K562 (cell line): ENCODE results near the gene SPATA3. TPM values are rescaled to one million over a fixed set of nuclear protein-coding genes. Genes with fewer than 3 reads are reported as not detected.

Experiments
- ATAC-seq: fragments of 200-7000 bp; cut with Tn5 transposase; 3 replicates; pipeline ENCODE4 v1.9.1; 2020; ENCODE audit warnings: moderate library complexity
- BruUV-seq: library from RNA; stranded (reverse); fragments of 400-500 nt; replicated peaks from 2 replicates; lab custom pipeline; 2021; lab: Mats Ljungman, UMichigan
- CTCF ChIA-PET: fragments of 300-600 bp; formaldehyde crosslinking; extraction: SDS; loops from one replicate; lab custom pipeline; 2021; ENCODE audit warnings: low intra/inter-chr PET ratio; lab: Yijun Ruan, JAX
- POLR2A ChIA-PET: fragments of 300-600, 350-650 bp; sonication (Branson Sonifier 250); formaldehyde crosslinking; extraction: SDS; loops from one replicate; lab custom pipeline; 2021; ENCODE audit warnings: antibody characterized with exemption, inconsistent platforms; lab: Yijun Ruan, JAX
- DNase-seq, 4 experiments: peaks; one replicate each; pipeline versions ENCODE4 v3.0.0 to v3.0.0-alpha.2; 2011 to 2018; ENCODE audit warnings: low spot score in 3 of 4, mixed read lengths in 3 of 4; ENCODE audit errors: extremely low read depth in 1 of 4
- FAIRE-seq: peaks from 2 replicates; lab custom pipeline; 2011; peaks lifted over from hg19 to GRCh38; lab: Jason Lieb, UNC
- H2AFZ ChIP-seq: 2 replicates; pipeline ENCODE4 v1.6.0; 2011; ENCODE audit warnings: low read depth, low read length, control low read depth, inconsistent platforms
- H3K27ac ChIP-seq: fragments of 200-600 bp; 3 replicates; pipeline ENCODE4 v1.8.0; 2011; ENCODE audit warnings: low read depth, mild to moderate bottlenecking, control low read depth, inconsistent platforms, low read length, moderate library complexity, mixed read lengths; ENCODE audit errors: extremely low read depth
- H3K27me3 ChIP-seq, 2 experiments: fragments of 300-600 bp in 1 of 2; 2 replicates in 1 of 2; 3 replicates in 1 of 2; pipeline versions ENCODE4 v1.6.0 to v1.8.0; 2011; ENCODE audit warnings: inconsistent platforms in 2 of 2, low read length in 2 of 2, mild to moderate bottlenecking in 1 of 2, mixed read lengths in 1 of 2, moderate library complexity in 1 of 2; ENCODE audit not compliant: control insufficient read depth in 2 of 2, insufficient read depth in 2 of 2
- H3K36me3 ChIP-seq: fragments of 300-600 bp; 3 replicates; pipeline ENCODE4 v1.8.0; 2011; ENCODE audit warnings: mild to moderate bottlenecking, low read length, inconsistent platforms; ENCODE audit not compliant: control insufficient read depth, insufficient read depth
- H3K4me1 ChIP-seq, 2 experiments: fragments of 200-600 bp in 1 of 2; replicated peaks in 1 of 2; 2 replicates in 1 of 2; 3 replicates in 1 of 2; pipeline versions ENCODE4 v1.5.1 to v1.8.0; 2011; ENCODE audit warnings: inconsistent platforms in 2 of 2, low read length in 2 of 2, mild to moderate bottlenecking in 1 of 2, mixed read lengths in 1 of 2, moderate library complexity in 1 of 2; ENCODE audit not compliant: control insufficient read depth in 2 of 2, insufficient read depth in 2 of 2
- H3K4me2 ChIP-seq: 2 replicates; pipeline ENCODE4 v1.6.1; 2011; ENCODE audit warnings: low read length, control low read depth, inconsistent platforms, mixed read lengths; ENCODE audit not compliant: insufficient read depth
- H3K4me3 ChIP-seq: fragments of 200-600 bp; sonication (generic), shearing (Covaris generic); 2 replicates; pipeline ENCODE4 v1.5.1; 2016; ENCODE audit warnings: control low read depth, inconsistent platforms
- H3K79me2 ChIP-seq: fragments of 200-600 bp; 3 replicates; pipeline ENCODE4 v1.8.0; 2011; ENCODE audit warnings: low read length, inconsistent platforms; ENCODE audit not compliant: control insufficient read depth, insufficient read depth
- H3K9ac ChIP-seq, 2 experiments: 2 replicates each; pipeline versions ENCODE4 v1.6.0 to v1.6.1; 2011; ENCODE audit warnings: low read depth in 2 of 2, low read length in 2 of 2, control low read depth in 1 of 2, inconsistent platforms in 1 of 2, mild to moderate bottlenecking in 1 of 2, mixed read lengths in 1 of 2; ENCODE audit not compliant: insufficient read depth in 1 of 2
- H3K9me1 ChIP-seq: one replicate; pipeline ENCODE4 v1.6.0; 2011; ENCODE audit warnings: inconsistent platforms, mild to moderate bottlenecking, low read length, moderate library complexity; ENCODE audit not compliant: control insufficient read depth, insufficient read depth
- H3K9me3 ChIP-seq: replicated peaks from 2 replicates; pipeline ENCODE4 v1.5.1; 2011; ENCODE audit warnings: low read depth, low read length, inconsistent platforms; ENCODE audit not compliant: control insufficient read depth, insufficient read depth
- H4K20me1 ChIP-seq: replicated peaks from 2 replicates; pipeline ENCODE4 v1.6.1; 2011; ENCODE audit warnings: low read length, inconsistent platforms, mixed read lengths; ENCODE audit not compliant: control insufficient read depth, insufficient read depth
- CBFA2T3 ChIP-seq: fragments of 450-650 bp; IDR thresholded peaks from 2 replicates; pipeline ENCODE4 v1.6.1; 2017
- CBX1 ChIP-seq: sonication (generic); IDR thresholded peaks from 2 replicates; pipeline ENCODE4 v1.6.1; 2016; ENCODE audit warnings: antibody characterized with exemption, low read depth, mild to moderate bottlenecking
- CBX3 ChIP-seq, 2 experiments: IDR thresholded peaks; 1 replicate in 1 of 2; 2 replicates in 1 of 2; pipeline ENCODE4 v1.6.1; 2012; ENCODE audit warnings: inconsistent platforms in 2 of 2, low read length in 2 of 2, borderline replicate concordance in 1 of 2, control low read depth in 1 of 2
- CEBPG ChIP-seq, 3 experiments: fragments of 200-800 bp in 1 of 3; sonication (Bioruptor generic) in 1 of 3; sonication (generic) in 1 of 3; formaldehyde crosslinking in 1 of 3; IDR thresholded peaks in 2 of 3; conservative IDR thresholded peaks in 1 of 3; 2 replicates each; pipeline versions ENCODE4 v1.6.1 to v1.8.0; 2016 to 2022; ENCODE audit warnings: missing compliant biosample characterization in 2 of 3, missing genetic modification characterization in 2 of 3, mild to moderate bottlenecking in 1 of 3, missing genetic modification reagents in 1 of 3
- ELF1 ChIP-seq: fragments of 200-800 bp; sonication (Bioruptor generic); IDR thresholded peaks from 2 replicates; pipeline ENCODE4 v1.6.1; 2016; ENCODE audit warnings: missing genetic modification characterization, missing compliant biosample characterization
- ELF2 ChIP-seq: fragments of 250-450 bp; sonication (Bioruptor Pico); IDR thresholded peaks from 2 replicates; pipeline ENCODE4 v1.5.0; 2021; ENCODE audit warnings: mild to moderate bottlenecking
- HES1 ChIP-seq: fragments of 450-650 bp; IDR thresholded peaks from 2 replicates; pipeline ENCODE4 v1.6.1; 2016; ENCODE audit warnings: low read depth, mild to moderate bottlenecking, moderate library complexity
- HNRNPUL1 ChIP-seq: fragments of 200-400 bp; formaldehyde crosslinking; IDR thresholded peaks from 2 replicates; pipeline ENCODE4 v1.6.1; 2017; ENCODE audit warnings: low read length
- PHF21A ChIP-seq: fragments of 450-650 bp; IDR thresholded peaks from 2 replicates; pipeline ENCODE4 v1.6.1; 2017; ENCODE audit warnings: low read depth, borderline replicate concordance
- PTBP1 ChIP-seq: fragments of 200-400 bp; formaldehyde crosslinking; IDR thresholded peaks from 2 replicates; pipeline ENCODE4 v1.6.1; 2017; ENCODE audit warnings: low read depth, low read length
- SAFB ChIP-seq: fragments of 200-400 bp; formaldehyde crosslinking; IDR thresholded peaks from 2 replicates; pipeline ENCODE4 v1.6.1; 2017; ENCODE audit warnings: low read depth, low read length, borderline replicate concordance
- TAF1 ChIP-seq: IDR thresholded peaks from 2 replicates; pipeline ENCODE4 v1.6.1; 2011; ENCODE audit warnings: mild to moderate bottlenecking, low read length, moderate library complexity; ENCODE audit not compliant: insufficient read depth, control insufficient read depth, severe bottlenecking; ENCODE audit errors: extremely low read depth
- TFAP4 ChIP-seq: sonication (generic); formaldehyde crosslinking; IDR thresholded peaks from 2 replicates; pipeline ENCODE4 v1.8.0; 2022; ENCODE audit warnings: missing genetic modification reagents, mild to moderate bottlenecking, moderate library complexity, borderline replicate concordance
- TRIM24 ChIP-seq, 2 experiments: fragments of 450-650 bp; IDR thresholded peaks; 2 replicates each; pipeline ENCODE4 v1.6.1; 2016
- ZBTB17 ChIP-seq: fragments of 450-650 bp; formaldehyde crosslinking; IDR thresholded peaks from 2 replicates; pipeline ENCODE4 v1.4.0; 2020; ENCODE audit warnings: mild to moderate bottlenecking
- ZNF551 ChIP-seq: fragments of 250-450 bp; sonication (Bioruptor Pico); IDR thresholded peaks from 2 replicates; pipeline ENCODE4 v1.5.0; 2021; ENCODE audit warnings: mild to moderate bottlenecking, moderate library complexity
- WGBS: fragments of 100-300 bp; shearing (Covaris generic); methylation state at CpG from one replicate; pipeline ENCODE4 v1.1.6; 2016; ENCODE audit warnings: low coverage, mixed read lengths; ENCODE audit not compliant: insufficient coverage; ENCODE audit errors: missing lambda C conversion rate; 5-methylcytosine and 5-hydroxymethylcytosine counted together
- in situ Hi-C: fragments of 300-500 bp; cut with MboI; formaldehyde crosslinking; loops from 4 replicates; pipeline ENCODE4 v1.15.0; 2018; ENCODE audit warnings: inconsistent platforms, mixed read lengths
- intact Hi-C: fragments of 100-400 bp; cut with micrococcal nuclease; formaldehyde crosslinking; loops from 2 replicates; pipeline ENCODE4 v1.14.2; 2022
- polyA plus RNA-seq, 8 experiments: library from polyadenylated mRNA; depleted of rRNA in 4 of 8; stranded (reverse) in 5 of 8; unstranded in 3 of 8; fragments of >200 nt; fragmentation: Nextera tagmentation in 2 of 8; fragmentation: Illumina TruSeq in 1 of 8; extraction: Ambion mirVana in 2 of 8; extraction: Trizol in 1 of 8; gene quantifications; 2 replicates each; pipeline versions ENCODE4 v1.2.1 to v1.2.3, GENCODE V29; 2011 to 2014; ENCODE audit warnings: inconsistent platforms in 1 of 8, missing spikeins in 1 of 8
- total RNA-seq, 7 experiments: library from RNA; depleted of rRNA in 6 of 7; stranded (reverse); fragments of >200 nt in 6 of 7; fragmentation: Illumina TruSeq in 2 of 7; extraction: Trizol in 2 of 7; gene quantifications; 2 replicates each; pipeline versions ENCODE4 v1.2.1 to v1.2.3, GENCODE V29; 2011 to 2021; ENCODE audit warnings: low replicate concordance in 1 of 7
- TF ChIP-seq, protein P1 (sequence below): fragments of 250-450 bp; sonication (Bioruptor Pico); IDR thresholded peaks from 2 replicates; pipeline ENCODE4 v1.5.0; 2020; ENCODE audit warnings: mild to moderate bottlenecking

Gene SPATA3
- total and polyA plus RNA-seq, 9 of the 15 experiments (the other 6 are each of a cell fraction or from before 2014, with no cell fraction given) = not detected

GRCh38 chr2:231052494-231053451, 56.9 kb downstream of the SPATA3 start:
- Histone ChIP-seq H3K79me2 (peaks cover 11% of the 10 kb centered on the region), H2AFZ (peak overlapping the region; percentile 86), H4K20me1 (no peaks in the 10 kb centered on the region), H3K27ac (no peak overlapping the region), H3K27me3 (peaks cover 0 to 9% of the 10 kb centered on the region in 2 experiments; a peak in 2 of 5 replicates), H3K9ac (peak overlapping the region in 1 of 2 experiments; percentile 77; a peak in 1 of 4 replicates), H3K4me1 (peaks cover 0 to 11% of the 10 kb centered on the region in 2 experiments; a peak in 2 of 5 replicates), H3K4me3 (peak overlapping the region; percentile 41), H3K4me2 (peak overlapping the region; percentile 66), H3K9me3 (no peaks in the 10 kb centered on the region), H3K9me1 (no peaks in the 10 kb centered on the region), H3K36me3 (no peaks in the 10 kb centered on the region)
- ATAC-seq (peak; percentile 86), FAIRE-seq (no peak), DNase-seq (peak; percentile 65 to 85 (median 69))
- CTCF ChIA-PET = interaction anchor here (0.6 to 0.7 kb wide), 2 partner anchors 229 to 258 kb away, joined by 3 read pairs; no protein-coding TSS in a partner anchor
- in situ Hi-C loops (no loop called here), intact Hi-C loops (loop anchor here (10.0 kb wide), 1 partner anchor 148 kb away; no protein-coding TSS in a partner anchor)
- BruUV-seq = no TSS peak
- 20% methylated on average over 34 of the region's 62 CpGs for WGBS
- POLR2A ChIA-PET = interaction anchor here (0.7 to 1.6 kb wide), 2 partner anchors 412 to 423 kb away, joined by 3 to 4 read pairs; partner anchors contain the start of gene NCL
- TF ChIP-seq TFAP4 (CRISPR knock-in tag) = peak; percentile 51; the same call in 1 of the 2 replicates
- peak in 1 of 2 experiments; percentile 41; a peak in 1 of 3 replicates for TF ChIP-seq CBX3 (IDR thresholded peaks at IDR 0.05; ENCODE audit: borderline replicate concordance in 1 of 2, low read length in 2 of 2)
- TF ChIP-seq PHF21A = no peak
- no peak for TF ChIP-seq TRIM24 (IDR thresholded peaks at IDR 0.05)
- TF ChIP-seq PTBP1 = no peak
- no peak for TF ChIP-seq ZBTB17 (CRISPR knock-in tag)
- no peak for TF ChIP-seq HES1
- TF ChIP-seq HNRNPUL1 = no peak
- no peak for TF ChIP-seq CBFA2T3
- TF ChIP-seq ZNF551 (CRISPR knock-in tag) = no peak
- TF ChIP-seq ELF1 (tag) = no peak
- TF ChIP-seq, protein P1, sequence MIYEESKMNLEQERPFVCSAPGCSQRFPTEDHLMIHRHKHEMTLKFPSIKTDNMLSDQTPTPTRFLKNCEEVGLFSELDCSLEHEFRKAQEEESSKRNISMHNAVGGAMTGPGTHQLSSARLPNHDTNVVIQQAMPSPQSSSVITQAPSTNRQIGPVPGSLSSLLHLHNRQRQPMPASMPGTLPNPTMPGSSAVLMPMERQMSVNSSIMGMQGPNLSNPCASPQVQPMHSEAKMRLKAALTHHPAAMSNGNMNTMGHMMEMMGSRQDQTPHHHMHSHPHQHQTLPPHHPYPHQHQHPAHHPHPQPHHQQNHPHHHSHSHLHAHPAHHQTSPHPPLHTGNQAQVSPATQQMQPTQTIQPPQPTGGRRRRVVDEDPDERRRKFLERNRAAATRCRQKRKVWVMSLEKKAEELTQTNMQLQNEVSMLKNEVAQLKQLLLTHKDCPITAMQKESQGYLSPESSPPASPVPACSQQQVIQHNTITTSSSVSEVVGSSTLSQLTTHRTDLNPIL (CRISPR knock-in tag) = no peak
- no peak for TF ChIP-seq SAFB
- no peak for TF ChIP-seq CBX1
- TF ChIP-seq TAF1 = no peak
- no peak for TF ChIP-seq CEBPG (CRISPR knock-in tag; IDR thresholded peaks at IDR 0.05)
- TF ChIP-seq CEBPG (tag; conservative IDR thresholded peaks at IDR 0.05 in 1 of 2, IDR thresholded peaks at IDR 0.05 in 1 of 2) = no peak
- TF ChIP-seq ELF2 (CRISPR knock-in tag) = no peak
